Hematopoietic multipotent progenitor cell treated with erythropoietin and hydrocortisone succinate and interleukin-3 and kit ligand, for 8 days (in vitro differentiated cells): Measurements from ENCODE around the gene PPFIBP1.
A peak's percentile ranks its signal among the peaks of the same experiment; 100 is the strongest.
"Not testable (repeated sequence)": the region's sequence is repeated elsewhere in the genome, so short reads cannot be mapped to it uniquely, and the experiment has no call there.

ENCODE experiments used
- DNase-seq: peaks from one replicate; pipeline ENCODE4 v3.0.0-alpha.2; 2015

The PPFIBP1 gene

GRCh38 chr12:27732281-27732680 is 208.3 kb downstream of the PPFIBP1 start:
- peak; percentile 33 for DNase-seq

- peak; percentile 49 for DNase-seq
These were observed 209.1 kb downstream of the PPFIBP1 start for GRCh38 chr12:27733052-27733656.

- no peak for DNase-seq
These were observed 209.8 kb downstream of the PPFIBP1 start for GRCh38 chr12:27733791-27734190.

GRCh38 chr12:27734321-27734720 is 210.3 kb downstream of the PPFIBP1 start:
- not testable (repeated sequence) for DNase-seq

DNA sequence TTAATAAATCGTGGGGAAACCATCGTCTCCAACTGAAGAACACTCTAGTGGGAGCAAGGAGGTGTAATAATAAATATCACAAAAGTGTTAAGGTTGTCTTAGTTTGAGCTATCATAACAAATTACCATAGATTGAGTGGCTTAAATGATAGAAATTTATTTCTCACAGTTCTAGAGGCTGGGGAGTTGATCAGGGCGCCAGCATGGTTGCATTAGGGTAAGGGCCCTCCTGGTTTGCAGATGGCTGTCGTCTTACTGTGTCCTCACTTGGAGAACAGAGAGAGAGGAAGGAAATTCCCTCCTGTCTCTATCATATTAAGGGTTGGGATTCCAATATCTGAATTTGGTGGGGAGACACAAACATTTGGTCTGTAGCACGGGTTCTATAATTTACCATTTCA is 219.6 kb downstream of the PPFIBP1 start:
- no peak for DNase-seq
